OCI-LY1 (cell line): Measurements from ENCODE around the gene DHRS1.
A peak's percentile ranks its signal among the peaks of the same experiment; 100 is the strongest.

ENCODE experiments used
- H2AFZ ChIP-seq: fragments of 200-600 bp; sonication (generic), shearing (Covaris generic); 2 replicates; pipeline ENCODE4 v1.6.0; 2014; ENCODE audit warnings: antibody characterized with exemption, mild to moderate bottlenecking, low read length
- H3F3A ChIP-seq: fragments of 200-600 bp; sonication (generic), shearing (Covaris generic); 2 replicates; pipeline ENCODE4 v1.6.0; 2014; ENCODE audit warnings: mild to moderate bottlenecking, antibody characterized with exemption, low read length, moderate library complexity; ENCODE audit not compliant: insufficient read depth
- H3K27ac ChIP-seq: fragments of 200-600 bp; sonication (generic); 2 replicates; pipeline ENCODE4 v1.5.1; 2014; ENCODE audit warnings: low read length, mixed run types, mild to moderate bottlenecking, low read depth; ENCODE audit not compliant: poor library complexity, severe bottlenecking
- H3K27me3 ChIP-seq: fragments of 200-600 bp; sonication (generic); 2 replicates; pipeline ENCODE4 v1.6.0; 2014; ENCODE audit warnings: antibody characterized with exemption, mild to moderate bottlenecking, low read length, moderate library complexity; ENCODE audit not compliant: insufficient read depth
- H3K36me3 ChIP-seq: fragments of 200-600 bp; sonication (generic); 2 replicates; pipeline ENCODE4 v1.6.1; 2014; ENCODE audit warnings: mild to moderate bottlenecking, antibody characterized with exemption, low read length, moderate library complexity, mixed read lengths; ENCODE audit not compliant: insufficient read depth
- H3K4me1 ChIP-seq: fragments of 200-600 bp; sonication (generic); 2 replicates; pipeline ENCODE4 v1.5.1; 2014; ENCODE audit warnings: mild to moderate bottlenecking, low read length, moderate library complexity; ENCODE audit not compliant: insufficient read depth, severe bottlenecking
- H3K4me2 ChIP-seq: fragments of 200-600 bp; sonication (generic), shearing (Covaris generic); 2 replicates; pipeline ENCODE4 v1.6.1; 2014; ENCODE audit warnings: low read length
- H3K4me3 ChIP-seq: fragments of 200-600 bp; sonication (generic); 2 replicates; pipeline ENCODE4 v1.5.1; 2014; ENCODE audit warnings: low read length, low read depth, mild to moderate bottlenecking, mixed read lengths; ENCODE audit not compliant: poor library complexity, severe bottlenecking
- H3K79me2 ChIP-seq: fragments of 200-600 bp; shearing (Covaris generic); 2 replicates; pipeline ENCODE4 v1.6.1; 2016; ENCODE audit warnings: mixed run types, low read length, mixed read lengths; ENCODE audit not compliant: insufficient read depth
- H3K9ac ChIP-seq: fragments of 200-600 bp; sonication (generic), shearing (Covaris generic); 2 replicates; pipeline ENCODE4 v1.6.1; 2014; ENCODE audit warnings: mild to moderate bottlenecking, low read length, mixed read lengths
- H3K9me2 ChIP-seq: fragments of 200-600 bp; sonication (generic), shearing (Covaris generic); 2 replicates; pipeline ENCODE4 v1.6.1; 2014; ENCODE audit warnings: low read depth, mild to moderate bottlenecking, low read length, mixed read lengths
- H3K9me3 ChIP-seq: fragments of 200-600 bp; shearing (Covaris generic); 2 replicates; pipeline ENCODE4 v1.6.1; 2014; ENCODE audit warnings: low read length, mixed read lengths
- H4K20me1 ChIP-seq: fragments of 200-600 bp; sonication (generic), shearing (Covaris generic); 2 replicates; pipeline ENCODE4 v1.6.0; 2016; ENCODE audit warnings: mild to moderate bottlenecking, low read length; ENCODE audit not compliant: insufficient read depth
- CTCF ChIP-seq: fragments of 200-600 bp; sonication (generic), shearing (Covaris generic); IDR thresholded peaks from 2 replicates; pipeline ENCODE4 v1.5.1; 2017; ENCODE audit warnings: mild to moderate bottlenecking, antibody characterized with exemption, low read length, moderate library complexity, mixed read lengths
- EZH2 ChIP-seq: fragments of 200-600 bp; sonication (generic), shearing (Covaris generic); IDR thresholded peaks from 2 replicates; pipeline ENCODE4 v1.8.0; 2017; ENCODE audit warnings: borderline replicate concordance, mixed run types, mild to moderate bottlenecking, antibody characterized with exemption, low read length, moderate library complexity, mixed read lengths

DHRS1 gene

GRCh38 chr14:24308342-24309124 lies 9.0 kb upstream of the DHRS1 start:
- Histone ChIP-seq H3K9me2 (no peaks in the 10 kb centered on the region), H3K4me1 (peaks cover 32% of the 10 kb centered on the region), H2AFZ (no peak overlapping the region), H3F3A (no peaks in the 10 kb centered on the region), H3K79me2 (no peaks in the 10 kb centered on the region), H4K20me1 (no peaks in the 10 kb centered on the region), H3K9me3 (no peaks in the 10 kb centered on the region), H3K9ac (no peak overlapping the region), H3K27me3 (no peaks in the 10 kb centered on the region), H3K4me3 (no peak overlapping the region), H3K4me2 (no peak overlapping the region), H3K27ac (no peak overlapping the region), H3K36me3 (peaks cover 53% of the 10 kb centered on the region)
- peak; percentile 4; the same call in 1 of the 2 replicates for TF ChIP-seq CTCF
- TF ChIP-seq EZH2, result no peak

DNA sequence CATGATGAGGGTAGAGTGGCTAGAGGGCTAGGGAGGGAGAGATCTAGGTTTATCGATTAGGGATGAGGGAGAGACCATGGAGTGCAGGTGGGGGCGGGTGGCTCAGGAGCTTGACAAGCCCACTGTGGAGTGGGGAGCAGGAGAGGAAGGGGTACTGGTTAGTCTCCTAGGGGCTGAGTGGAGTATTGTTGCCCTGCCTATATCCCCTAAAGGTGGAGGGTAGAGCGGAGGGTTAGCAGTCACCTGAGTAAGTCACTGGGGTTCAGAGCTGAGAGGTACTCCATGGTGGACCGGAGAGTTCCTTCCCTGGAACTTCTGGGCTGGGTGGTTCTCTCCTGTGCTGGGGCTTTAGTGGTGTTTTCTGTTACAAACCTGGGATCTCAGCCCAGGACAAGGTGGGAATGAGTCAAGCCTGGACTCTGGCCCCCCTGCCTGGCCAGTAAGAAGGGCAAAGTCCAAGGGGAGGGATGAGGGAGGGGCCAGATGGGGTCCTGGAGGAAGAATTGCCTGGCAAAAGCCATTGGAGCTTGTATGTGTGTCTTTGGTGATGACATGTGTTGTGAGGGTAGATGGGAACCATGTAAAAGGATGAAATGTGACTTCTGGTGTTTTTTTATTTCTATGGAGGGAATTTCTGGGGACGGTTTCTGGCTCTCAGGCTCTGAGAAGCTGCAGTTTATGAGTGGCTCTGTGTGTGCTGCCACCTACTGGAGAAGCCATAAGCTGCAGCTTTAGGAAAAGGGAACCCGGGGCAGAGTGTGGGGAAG lies 8.2 kb upstream of the DHRS1 start, which contains the start of gene CIDEB:
TSS of gene CIDEB (minus strand) at position 403 of the 767 bp plus-strand sequence. CDS start at position 284, 119 bp downstream.
- no peak within 1 kb of the TSS for H3K4me3 ChIP-seq
- H3K9me3 ChIP-seq, result no peaks in the 10 kb centered on the region
- peaks cover 61% of the 10 kb centered on the region for H3K36me3 ChIP-seq
- H3K9me2 ChIP-seq, result no peaks in the 10 kb centered on the region
- H3K4me1 ChIP-seq, result peaks cover 29% of the 10 kb centered on the region
- H3F3A ChIP-seq, result no peaks in the 10 kb centered on the region
- no peak within 1 kb of the TSS for H3K9ac ChIP-seq
- H3K4me2 ChIP-seq, result no peak within 1 kb of the TSS
- no peak within 1 kb of the TSS for H2AFZ ChIP-seq
- no peaks in the 10 kb centered on the region for H3K79me2 ChIP-seq
- H4K20me1 ChIP-seq, result no peaks in the 10 kb centered on the region
- no peaks in the 10 kb centered on the region for H3K27me3 ChIP-seq
- H3K27ac ChIP-seq, result no peak within 1 kb of the TSS
- TF ChIP-seq EZH2 (no peak), CTCF (peak; percentile 96)

- Histone ChIP-seq H3F3A (no peaks in the 10 kb centered on the region), H3K79me2 (no peaks in the 10 kb centered on the region), H3K27me3 (no peaks in the 10 kb centered on the region), H3K9me3 (no peaks in the 10 kb centered on the region), H3K9ac (no peak overlapping the region), H3K4me2 (no peak overlapping the region), H3K4me3 (no peak overlapping the region), H4K20me1 (no peaks in the 10 kb centered on the region), H3K36me3 (peaks cover 67% of the 10 kb centered on the region), H3K9me2 (no peaks in the 10 kb centered on the region), H3K4me1 (peaks cover 27% of the 10 kb centered on the region), H2AFZ (no peak overlapping the region), H3K27ac (no peak overlapping the region)
- TF ChIP-seq EZH2, result no peak
- TF ChIP-seq CTCF, result no peak
Measured at GRCh38 chr14:24307156-24307574, 7.6 kb upstream of the DHRS1 start.
